ENCODE results near the gene MED17. TPM values are rescaled to one million over a fixed set of nuclear protein-coding genes. Genes with fewer than 3 reads are reported as not detected.
A peak's percentile ranks its signal among the peaks of the same experiment; 100 is the strongest.

MED17 gene
- total and polyA plus RNA-seq, 2 of the 13 experiments (the other 11 are each of a cell fraction or from before 2014, with no cell fraction given): 23.1 to 37.0 TPM

GRCh38 chr11:93773045-93773477, 11.0 kb upstream of the MED17 start (continued):
- TF ChIP-seq RERE (CRISPR knock-in tag; IDR thresholded peaks at IDR 0.05; ENCODE audit: low read depth) (no peak), ZNF138 (CRISPR knock-in tag; IDR thresholded peaks at IDR 0.05; ENCODE audit: low read depth) (peak; percentile 81; the same call in 1 of the 2 replicates), CERS6 (CRISPR knock-in tag; IDR thresholded peaks at IDR 0.05) (0 out of 2 replicates have a peak, but pooled peaks have one; percentile 21), KDM5A (IDR thresholded peaks at IDR 0.05; ENCODE audit: borderline replicate concordance, low read length) (no peak), ZNF414 (CRISPR knock-in tag; IDR thresholded peaks at IDR 0.05) (no peak), ZNF556 (CRISPR knock-in tag; IDR thresholded peaks at IDR 0.05; ENCODE audit: borderline replicate concordance) (peak; percentile 85; the same call in 1 of the 2 replicates), HNF4A (CRISPR knock-in tag; IDR thresholded peaks at IDR 0.05) (peak; percentile 63), ZNF784 (CRISPR knock-in tag; IDR thresholded peaks at IDR 0.05; ENCODE audit: borderline replicate concordance) (no peak; the same call in 1 of the 2 replicates), NCOA5 (CRISPR knock-in tag; IDR thresholded peaks at IDR 0.05) (no peak), NR1H2 (CRISPR knock-in tag; IDR thresholded peaks at IDR 0.05; ENCODE audit: borderline replicate concordance, low read depth) (peak; percentile 58; the same call in 1 of the 2 replicates), FOXK1 (CRISPR knock-in tag; IDR thresholded peaks at IDR 0.05; ENCODE audit: borderline replicate concordance, low read depth) (peak; percentile 86; the same call in 1 of the 2 replicates), SRY (CRISPR knock-in tag; IDR thresholded peaks at IDR 0.05) (peak; percentile 76; the same call in 1 of the 2 replicates), FOSL2 (CRISPR knock-in tag; IDR thresholded peaks at IDR 0.05) (peak; percentile 47; the same call in 1 of the 2 replicates), ZNF768 (CRISPR knock-in tag; IDR thresholded peaks at IDR 0.05) (no peak), ZNF276 (CRISPR knock-in tag; IDR thresholded peaks at IDR 0.05; ENCODE audit: low read depth) (peak; percentile 80; the same call in 1 of the 2 replicates), PTBP1 (IDR thresholded peaks at IDR 0.05; ENCODE audit: low read depth, low read length, poor library complexity, severe bottlenecking) (no peak), SOX5 (CRISPR knock-in tag; IDR thresholded peaks at IDR 0.05; ENCODE audit: borderline replicate concordance) (peak; percentile 80; the same call in 1 of the 2 replicates), MED13 (CRISPR knock-in tag; IDR thresholded peaks at IDR 0.05) (no peak), PHF21A (CRISPR knock-in tag; IDR thresholded peaks at IDR 0.05) (no peak)

All from HepG2 (cell line).